ENCODE results near the gene RPS6KA2. TPM values are rescaled to one million over a fixed set of nuclear protein-coding genes. Genes with fewer than 3 reads are reported as not detected.

RPS6KA2 gene
- total RNA-seq, 4 donors from 2014 or later: 11.8 to 66.0 (median 19.2) TPM

DNA sequence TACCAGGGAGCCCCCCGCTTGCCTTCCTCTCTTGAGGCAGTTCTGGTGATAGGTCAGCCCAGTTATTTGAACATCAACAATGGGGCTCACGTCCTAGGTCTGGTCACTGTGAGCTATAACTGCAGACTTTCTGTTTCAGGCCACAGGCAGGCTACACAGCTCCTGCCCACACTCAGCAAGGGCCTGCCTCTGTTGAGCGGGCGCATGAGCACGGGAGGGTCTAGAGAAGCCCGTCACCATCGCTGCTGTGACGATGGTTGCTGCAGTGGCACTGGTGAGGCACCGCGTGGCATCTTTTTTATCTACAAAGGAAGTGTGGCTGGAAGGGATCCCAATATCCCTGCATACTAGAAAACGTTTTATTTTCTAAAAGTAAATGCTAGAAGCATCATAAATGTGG lies 118.3 kb downstream of the RPS6KA2 start:
- Histone ChIP-seq H3K9me3 (no peaks in the 10 kb centered on the region), H3K27me3 (no peaks in the 10 kb centered on the region), H3K4me1 (peaks cover 0 to 5% (median 0%) of the 10 kb centered on the region in 3 donors), H3K27ac (no peak overlapping the region), H3K4me3 (no peak overlapping the region), H3K36me3 (peaks cover 0 to 51% (median 0%) of the 10 kb centered on the region in 3 donors)
- 86 to 90% methylated on average over 2 to 9 of the region's 11 CpGs for WGBS, 2 donors
- TF ChIP-seq, protein P1, sequence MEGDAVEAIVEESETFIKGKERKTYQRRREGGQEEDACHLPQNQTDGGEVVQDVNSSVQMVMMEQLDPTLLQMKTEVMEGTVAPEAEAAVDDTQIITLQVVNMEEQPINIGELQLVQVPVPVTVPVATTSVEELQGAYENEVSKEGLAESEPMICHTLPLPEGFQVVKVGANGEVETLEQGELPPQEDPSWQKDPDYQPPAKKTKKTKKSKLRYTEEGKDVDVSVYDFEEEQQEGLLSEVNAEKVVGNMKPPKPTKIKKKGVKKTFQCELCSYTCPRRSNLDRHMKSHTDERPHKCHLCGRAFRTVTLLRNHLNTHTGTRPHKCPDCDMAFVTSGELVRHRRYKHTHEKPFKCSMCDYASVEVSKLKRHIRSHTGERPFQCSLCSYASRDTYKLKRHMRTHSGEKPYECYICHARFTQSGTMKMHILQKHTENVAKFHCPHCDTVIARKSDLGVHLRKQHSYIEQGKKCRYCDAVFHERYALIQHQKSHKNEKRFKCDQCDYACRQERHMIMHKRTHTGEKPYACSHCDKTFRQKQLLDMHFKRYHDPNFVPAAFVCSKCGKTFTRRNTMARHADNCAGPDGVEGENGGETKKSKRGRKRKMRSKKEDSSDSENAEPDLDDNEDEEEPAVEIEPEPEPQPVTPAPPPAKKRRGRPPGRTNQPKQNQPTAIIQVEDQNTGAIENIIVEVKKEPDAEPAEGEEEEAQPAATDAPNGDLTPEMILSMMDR (IDR thresholded peaks at IDR 0.05): no peak
- TF ChIP-seq POLR2A (IDR thresholded peaks at IDR 0.05): no peak
- DNase-seq: no peak
- intact Hi-C loops (cut with DNase I): no loop called here

DNA sequence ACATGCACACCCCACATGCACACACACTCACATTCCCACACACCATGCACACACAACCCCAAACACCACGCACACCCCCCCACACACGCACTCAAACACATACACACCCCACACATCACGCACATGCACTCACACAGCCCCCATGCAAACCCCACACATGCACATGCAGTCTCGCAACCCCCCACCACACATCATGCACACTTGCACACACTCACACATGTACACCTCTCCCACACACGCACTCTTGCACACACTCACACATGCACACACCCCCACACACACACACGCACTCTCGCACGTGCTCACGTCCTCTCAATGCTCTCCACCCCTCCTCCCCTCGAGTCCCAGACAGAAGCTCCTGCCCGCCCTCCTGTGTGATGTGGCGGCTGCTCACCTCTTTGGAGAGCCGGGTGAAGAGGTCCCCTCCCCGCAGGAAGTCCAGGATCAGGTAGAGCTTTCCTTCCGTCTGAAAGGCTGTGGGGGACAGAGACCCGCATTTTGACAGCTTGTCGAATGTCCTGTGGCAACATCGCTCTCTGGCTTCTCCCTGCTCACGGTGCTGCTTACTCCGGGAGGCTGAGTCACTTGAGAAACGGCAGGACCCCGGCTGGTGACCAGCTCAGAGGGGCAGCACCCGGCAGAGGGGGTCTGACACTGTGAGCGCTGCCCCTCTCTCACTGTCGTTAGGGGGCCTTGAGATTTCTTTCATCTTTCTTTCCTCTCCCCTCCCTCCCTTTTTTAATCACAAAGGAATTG lies 119.1 kb downstream of the RPS6KA2 start:
- Histone ChIP-seq H3K27me3 (no peaks in the 10 kb centered on the region), H3K9me3 (no peaks in the 10 kb centered on the region), H3K4me1 (peaks cover 0 to 5% (median 0%) of the 10 kb centered on the region in 3 donors), H3K36me3 (peaks cover 0 to 54% (median 0%) of the 10 kb centered on the region in 3 donors), H3K27ac (no peak overlapping the region), H3K4me3 (no peak overlapping the region)
- intact Hi-C loops (cut with DNase I): no loop called here
- DNase-seq: no peak
- WGBS, 2 donors: 91 to 93% methylated on average over 13 to 18 of the region's 25 CpGs
- TF ChIP-seq POLR2A (IDR thresholded peaks at IDR 0.05): no peak
- TF ChIP-seq, protein P1 (IDR thresholded peaks at IDR 0.05): no peak

DNA sequence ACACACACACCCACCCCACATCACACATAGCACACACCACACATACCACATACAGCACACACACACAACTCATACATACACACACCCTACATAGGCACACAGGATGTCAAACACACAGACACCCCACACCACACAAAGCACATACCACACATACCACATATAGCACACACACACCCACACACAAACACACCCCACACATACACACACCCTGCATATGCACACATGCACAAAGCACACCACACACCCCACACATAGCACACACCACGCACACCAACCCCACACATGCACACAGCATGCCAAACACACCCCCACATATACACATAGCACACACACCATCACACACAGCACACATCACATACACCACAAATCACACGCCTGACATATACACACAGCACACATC lies 119.7 kb downstream of the RPS6KA2 start:
- no peak for DNase-seq
- no peak overlapping the region for H3K4me3 ChIP-seq
- intact Hi-C loops (cut with DNase I): no loop called here
- H3K36me3 ChIP-seq: peaks cover 0 to 56% (median 0%) of the 10 kb centered on the region in 3 donors
- no peak for TF ChIP-seq POLR2A (IDR thresholded peaks at IDR 0.05)
- TF ChIP-seq, protein P1 (IDR thresholded peaks at IDR 0.05): no peak
- 90 to 94% methylated on average over 2 of the region's 2 CpGs for WGBS, 2 donors
- H3K9me3 ChIP-seq: no peaks in the 10 kb centered on the region
- H3K27ac ChIP-seq: no peak overlapping the region
- no peaks in the 10 kb centered on the region for H3K27me3 ChIP-seq
- H3K4me1 ChIP-seq: peaks cover 0 to 8% (median 4%) of the 10 kb centered on the region in 3 donors

DNA sequence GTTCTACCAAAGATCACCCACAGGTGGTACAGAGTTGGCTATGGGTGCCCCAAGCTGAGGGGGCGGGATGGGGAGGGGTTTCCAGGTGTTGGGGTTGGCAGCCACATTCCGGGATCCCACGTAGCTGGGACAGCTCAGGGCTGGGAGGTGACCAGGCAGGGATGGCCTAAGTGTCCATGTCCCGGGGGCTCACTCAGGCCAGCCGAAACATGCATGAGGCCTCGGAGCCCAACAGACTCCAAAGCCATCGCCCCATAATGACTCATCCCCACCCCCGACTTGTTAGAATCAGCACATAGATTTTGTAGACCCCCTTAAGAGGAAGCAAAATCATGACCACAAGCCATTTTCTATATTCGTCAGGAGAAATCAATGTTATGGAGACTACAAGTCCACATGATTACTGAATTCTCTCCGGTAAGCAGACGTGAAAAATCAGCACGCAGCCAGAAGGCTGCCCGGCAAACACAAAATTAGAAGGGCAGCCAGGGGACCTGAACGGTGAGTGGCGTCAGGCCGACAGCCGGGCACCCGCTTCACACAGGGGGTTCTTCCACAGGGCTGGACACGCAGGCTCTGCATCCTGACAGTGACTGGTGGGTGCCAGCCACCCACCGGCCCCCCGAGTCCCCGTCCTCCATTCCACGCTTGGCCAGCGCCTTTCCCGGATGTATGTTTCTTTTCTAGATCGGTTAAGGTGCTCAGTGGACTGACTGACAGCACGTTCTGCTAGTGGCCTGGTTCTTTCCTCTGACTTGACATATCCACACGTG lies 121.7 kb downstream of the RPS6KA2 start:
- peaks cover 0 to 22% (median 10%) of the 10 kb centered on the region in 3 donors for H3K4me1 ChIP-seq
- no peak overlapping the region for H3K27ac ChIP-seq
- WGBS, 2 donors: 92 to 99% methylated on average over 20 to 22 of the region's 28 CpGs
- intact Hi-C loops (cut with DNase I): no loop called here
- peaks cover 0 to 77% (median 0%) of the 10 kb centered on the region in 3 donors for H3K36me3 ChIP-seq
- DNase-seq: no peak
- H3K4me3 ChIP-seq: no peak overlapping the region
- TF ChIP-seq, protein P1 (IDR thresholded peaks at IDR 0.05): no peak
- TF ChIP-seq POLR2A (IDR thresholded peaks at IDR 0.05): no peak
- peaks cover 0 to 3% (median 0%) of the 10 kb centered on the region in 4 donors for H3K27me3 ChIP-seq
- no peaks in the 10 kb centered on the region for H3K9me3 ChIP-seq

DNA sequence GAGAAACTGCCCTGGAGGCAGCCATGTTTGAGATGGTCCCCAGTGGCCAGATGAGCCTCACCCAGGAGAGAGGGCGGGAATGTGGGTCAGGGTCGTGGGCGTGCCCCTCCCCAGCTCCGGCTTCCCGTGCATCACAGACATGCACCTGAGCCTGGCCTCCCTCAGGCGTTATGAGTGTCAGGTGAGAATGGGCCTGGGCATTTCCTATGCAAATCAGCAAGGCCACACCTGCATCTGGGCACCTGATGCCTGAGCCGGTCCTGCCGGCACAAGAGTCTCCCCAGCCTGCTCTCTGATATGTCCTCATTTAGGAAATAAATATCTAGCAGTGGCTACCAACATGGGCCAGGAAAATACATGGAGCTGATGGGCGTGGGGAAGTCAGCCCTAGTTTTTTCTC lies 123.0 kb downstream of the RPS6KA2 start:
- TF ChIP-seq, protein P1 (IDR thresholded peaks at IDR 0.05): no peak
- no peak for TF ChIP-seq POLR2A (IDR thresholded peaks at IDR 0.05)
- no peaks in the 10 kb centered on the region for H3K9me3 ChIP-seq
- 63 to 71% methylated on average over 5 to 9 of the region's 9 CpGs for WGBS, 2 donors
- no peak overlapping the region for H3K27ac ChIP-seq
- H3K27me3 ChIP-seq: peaks cover 0 to 8% (median 0%) of the 10 kb centered on the region in 4 donors
- DNase-seq: no peak
- peaks cover 0 to 22% (median 10%) of the 10 kb centered on the region in 3 donors for H3K4me1 ChIP-seq
- no peak overlapping the region for H3K4me3 ChIP-seq
- intact Hi-C loops (cut with DNase I): no loop called here
- H3K36me3 ChIP-seq: peaks cover 0 to 82% (median 0%) of the 10 kb centered on the region in 3 donors
